Fibroblast of skin of back (primary cell): ENCODE measurements around the gene UPF1. TPM values are rescaled to one million over a fixed set of nuclear protein-coding genes. Genes with fewer than 3 reads are reported as not detected.

Experiments
- DNase-seq: peaks from one replicate; pipeline ENCODE4 v3.0.0-alpha.2; 2013
- polyA plus RNA-seq, 2 experiments: library from polyadenylated mRNA; unstranded; fragments of 120-200 nt; gene quantifications; one replicate each; pipeline ENCODE4 v1.2.1, GENCODE V29; 2013; ENCODE audit not compliant: insufficient read length in 2 of 2

UPF1 gene
- 43.6 TPM for polyA plus RNA-seq (2013, experiment 1 of 2; ENCODE audit: insufficient read length)
- polyA plus RNA-seq (2013, experiment 2 of 2; ENCODE audit: insufficient read length): 26.0 TPM

GRCh38 chr19:18831524-18832305 lies at the start of gene UPF1:
TSS of gene UPF1 (plus strand) at chr19:18831959. CDS start at chr19:18832210, 251 bp downstream.
- DNase-seq: peak; percentile 91

- DNase-seq: no peak
Observed at GRCh38 chr19:18782559-18783225, 49.1 kb upstream of the UPF1 start.

DNA sequence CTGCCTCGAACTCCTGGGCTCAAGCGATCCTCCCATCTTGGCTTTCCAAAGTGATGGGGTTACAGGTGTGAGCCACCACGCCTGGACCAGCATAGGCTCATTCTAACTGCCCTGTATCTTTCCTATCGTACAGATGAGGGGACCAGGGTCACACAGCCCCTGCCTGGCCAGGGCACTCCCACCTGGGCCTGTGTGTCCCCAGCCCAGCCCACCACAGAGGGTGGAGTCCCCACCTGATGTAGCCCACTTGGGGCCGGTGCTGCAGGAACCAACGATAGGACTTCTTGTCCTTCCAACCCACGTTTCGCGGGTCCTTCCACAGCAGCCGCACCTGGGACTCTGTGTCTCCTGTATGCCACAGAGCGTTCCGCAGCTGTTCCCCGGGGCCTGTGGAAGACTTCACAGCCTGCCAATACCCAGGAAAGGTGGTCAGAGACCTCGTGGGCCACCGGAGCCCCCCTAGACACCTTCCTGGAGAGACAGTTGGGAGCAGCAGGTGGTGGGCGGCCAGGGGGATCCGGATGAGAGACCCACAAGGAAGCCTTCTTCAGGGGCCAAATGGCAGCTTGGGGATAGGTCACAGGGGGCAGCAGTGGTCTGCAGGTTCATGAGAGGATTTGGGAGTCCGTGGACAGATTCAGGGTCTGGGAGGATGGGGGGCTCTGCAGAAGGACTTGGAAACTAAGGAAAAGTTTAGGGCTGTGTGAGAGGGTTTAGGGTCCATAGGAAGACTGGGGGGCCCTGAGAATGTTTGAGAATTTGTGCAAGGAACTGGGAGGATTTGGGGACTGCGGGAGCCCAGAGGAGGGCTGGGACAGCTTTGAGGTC lies 47.6 kb upstream of the UPF1 start:
- DNase-seq: no peak

DNA sequence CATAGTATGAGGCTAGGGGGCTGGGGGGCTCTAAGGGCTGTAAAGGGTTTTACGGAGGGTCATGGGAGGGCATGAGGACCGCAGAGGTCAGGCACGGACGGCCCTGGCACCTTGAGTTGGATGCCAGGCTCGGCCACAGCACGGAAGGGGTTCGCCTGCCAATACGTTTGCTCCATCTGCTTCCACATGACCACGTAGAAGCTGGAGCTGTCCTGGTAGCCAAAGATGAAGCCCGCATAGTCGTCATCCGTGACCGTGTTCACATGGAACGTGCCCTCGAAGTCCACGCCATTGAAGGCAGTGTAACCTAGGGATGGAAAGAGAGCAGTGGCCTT lies 47.0 kb upstream of the UPF1 start:
- no peak for DNase-seq

DNA sequence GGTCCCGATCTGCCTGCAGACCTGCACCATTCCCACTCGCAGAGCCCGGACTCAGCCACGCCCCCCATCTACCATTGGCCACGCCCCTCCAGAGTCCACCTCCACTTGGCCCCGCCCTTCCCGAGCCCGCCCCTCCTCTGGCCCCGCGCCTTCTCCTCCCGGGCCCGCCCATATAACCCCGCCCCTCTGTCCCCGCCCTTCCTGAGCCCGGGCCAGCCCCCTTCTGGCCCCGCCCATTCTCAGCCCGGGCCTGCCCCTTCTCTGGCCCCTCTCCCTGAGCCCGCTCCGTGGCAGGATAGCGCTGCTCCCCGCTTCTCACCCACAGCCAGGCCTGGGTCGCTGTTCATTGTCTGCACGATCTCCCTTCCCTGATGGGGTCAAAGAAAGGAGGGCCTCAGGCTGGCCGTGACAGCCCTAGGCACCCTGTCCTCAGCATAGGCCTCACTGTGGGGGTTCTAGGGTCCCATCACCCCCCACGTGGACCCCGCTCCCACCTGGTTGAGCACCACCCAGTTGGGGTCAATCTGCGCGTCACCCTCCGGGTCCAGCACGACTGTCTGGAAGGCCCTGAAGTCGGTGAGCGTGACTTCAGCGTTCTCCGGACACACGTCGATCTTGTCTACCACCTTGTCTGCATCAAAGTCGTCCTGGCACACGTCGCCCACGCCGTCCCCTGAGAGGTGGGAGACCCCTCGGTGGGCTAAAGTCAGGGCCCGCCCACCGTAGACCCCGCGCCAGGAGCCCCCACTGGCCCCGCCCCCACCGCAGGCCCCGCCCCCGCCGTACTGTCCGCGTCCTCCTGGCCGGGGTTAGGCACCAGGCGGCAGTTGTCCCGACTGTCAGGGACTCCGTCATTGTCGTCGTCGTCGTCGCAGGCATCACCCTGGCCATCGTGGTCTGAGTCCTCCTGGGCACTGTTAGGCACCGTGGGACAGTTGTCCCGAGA lies 46.3 kb upstream of the UPF1 start:
- DNase-seq: peak; percentile 57

- DNase-seq: no peak
Observed at GRCh38 chr19:18788529-18789421, 43.0 kb upstream of the UPF1 start.

DNA sequence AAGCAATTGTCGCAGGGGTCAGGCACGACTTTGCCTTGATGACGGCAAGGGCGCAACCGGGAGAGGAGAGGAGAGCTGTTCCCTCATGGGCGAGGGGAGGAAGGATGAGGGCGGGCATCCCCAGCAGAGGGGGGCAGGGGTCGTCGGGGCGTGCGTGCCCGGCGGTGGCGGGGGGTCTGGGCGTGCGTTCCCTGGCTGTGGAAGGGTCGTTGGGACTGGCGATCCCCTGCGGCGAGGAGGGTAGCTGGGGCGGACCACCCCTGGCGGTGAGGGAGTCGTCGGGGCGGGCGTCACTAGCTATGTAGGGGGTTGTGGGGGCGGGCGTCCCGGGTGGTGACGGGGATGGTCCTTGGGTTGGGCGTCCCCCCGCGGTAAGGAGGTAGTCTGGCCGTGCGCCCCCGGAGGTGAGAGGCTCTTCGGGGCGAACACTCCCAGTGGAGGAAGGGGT lies 42.3 kb upstream of the UPF1 start:
- DNase-seq: no peak

- peak; percentile 17 for DNase-seq
Observed at GRCh38 chr19:18789883-18790565, 41.7 kb upstream of the UPF1 start.

GRCh38 chr19:18790566-18791314 lies 41.0 kb upstream of the UPF1 start, which contains the start of gene COMP:
TSS of gene COMP (minus strand) at chr19:18791305. CDS start at chr19:18791269, 36 bp downstream.
- DNase-seq: no peak

DNA sequence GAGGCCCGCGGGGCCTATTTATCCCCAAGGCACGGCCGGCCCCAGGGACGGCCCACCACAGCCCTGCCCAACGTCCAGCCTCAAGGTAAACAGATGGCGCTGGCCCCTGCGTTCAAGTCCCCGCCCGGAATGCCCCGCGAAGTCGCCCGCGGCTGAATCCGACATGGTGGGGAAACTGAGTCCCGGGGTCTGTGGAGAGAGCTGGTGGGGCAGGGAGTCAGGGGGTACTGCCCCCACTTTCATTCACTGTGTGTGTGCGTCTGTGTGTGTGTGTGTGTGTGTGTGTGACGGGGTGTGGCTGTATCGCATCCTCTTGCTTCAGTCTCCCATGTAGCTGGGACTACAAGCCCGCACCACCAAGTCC lies 40.5 kb upstream of the UPF1 start:
- no peak for DNase-seq

DNA sequence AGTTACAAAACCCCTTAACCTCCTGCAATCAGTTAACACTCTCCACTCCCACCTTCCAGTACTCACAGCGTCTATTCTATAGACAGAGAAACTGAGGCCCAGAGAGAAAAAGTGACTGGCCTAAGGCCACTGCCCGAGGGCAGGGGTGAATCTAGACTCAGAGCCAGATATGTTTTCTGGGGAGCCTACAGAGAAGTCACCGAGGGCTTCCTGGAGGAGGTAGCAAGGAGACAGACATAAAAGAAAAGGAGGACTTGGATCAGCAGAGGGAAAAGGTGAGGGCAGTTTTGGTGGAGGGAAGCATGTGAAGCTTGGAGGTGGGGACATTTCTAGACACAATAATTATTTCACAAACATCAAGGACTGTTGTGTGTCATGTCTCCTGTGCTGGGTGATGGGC lies 39.1 kb upstream of the UPF1 start:
- no peak for DNase-seq

GRCh38 chr19:18793144-18794028 lies 38.4 kb upstream of the UPF1 start:
- no peak for DNase-seq

DNA sequence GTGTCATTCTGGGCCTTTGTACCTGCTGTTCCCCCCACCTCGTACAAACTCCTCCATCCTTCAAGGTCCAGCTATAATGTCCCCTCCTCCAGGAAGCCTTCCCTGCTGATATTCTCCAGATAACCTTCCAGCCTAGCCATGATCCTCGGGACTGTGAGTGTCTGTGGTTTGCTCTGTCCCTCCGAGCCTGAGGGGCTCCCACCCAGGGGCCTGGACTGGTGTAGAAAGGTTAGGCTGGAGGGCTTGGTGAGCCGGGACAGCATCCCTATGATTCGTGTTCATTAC lies 37.8 kb upstream of the UPF1 start:
- DNase-seq: no peak

- DNase-seq: no peak
Observed at GRCh38 chr19:18794692-18795091, 37.1 kb upstream of the UPF1 start.

DNA sequence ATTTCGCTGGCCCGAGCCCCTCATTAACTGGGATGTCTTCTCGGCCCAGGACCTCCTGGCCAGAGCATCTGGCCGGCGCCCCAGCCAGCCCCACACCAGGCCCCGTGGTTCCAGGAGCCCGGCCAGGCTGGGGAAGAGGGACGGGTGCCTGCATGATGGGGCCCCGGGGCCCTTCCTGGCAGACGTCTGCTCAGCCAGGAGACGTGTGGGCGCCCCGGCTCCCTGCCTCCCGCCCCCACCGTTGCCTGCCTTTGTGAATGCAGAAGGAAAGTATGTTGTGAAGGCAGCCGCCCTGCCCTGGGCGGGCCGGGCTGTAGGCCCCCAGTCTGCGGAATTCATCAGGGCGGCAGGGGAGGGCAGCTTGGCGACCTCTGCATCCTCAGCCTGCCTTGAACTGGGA lies 36.2 kb upstream of the UPF1 start:
- DNase-seq: peak; percentile 25

GRCh38 chr19:18796239-18796638 lies 35.5 kb upstream of the UPF1 start:
- DNase-seq: peak; percentile 33

DNA sequence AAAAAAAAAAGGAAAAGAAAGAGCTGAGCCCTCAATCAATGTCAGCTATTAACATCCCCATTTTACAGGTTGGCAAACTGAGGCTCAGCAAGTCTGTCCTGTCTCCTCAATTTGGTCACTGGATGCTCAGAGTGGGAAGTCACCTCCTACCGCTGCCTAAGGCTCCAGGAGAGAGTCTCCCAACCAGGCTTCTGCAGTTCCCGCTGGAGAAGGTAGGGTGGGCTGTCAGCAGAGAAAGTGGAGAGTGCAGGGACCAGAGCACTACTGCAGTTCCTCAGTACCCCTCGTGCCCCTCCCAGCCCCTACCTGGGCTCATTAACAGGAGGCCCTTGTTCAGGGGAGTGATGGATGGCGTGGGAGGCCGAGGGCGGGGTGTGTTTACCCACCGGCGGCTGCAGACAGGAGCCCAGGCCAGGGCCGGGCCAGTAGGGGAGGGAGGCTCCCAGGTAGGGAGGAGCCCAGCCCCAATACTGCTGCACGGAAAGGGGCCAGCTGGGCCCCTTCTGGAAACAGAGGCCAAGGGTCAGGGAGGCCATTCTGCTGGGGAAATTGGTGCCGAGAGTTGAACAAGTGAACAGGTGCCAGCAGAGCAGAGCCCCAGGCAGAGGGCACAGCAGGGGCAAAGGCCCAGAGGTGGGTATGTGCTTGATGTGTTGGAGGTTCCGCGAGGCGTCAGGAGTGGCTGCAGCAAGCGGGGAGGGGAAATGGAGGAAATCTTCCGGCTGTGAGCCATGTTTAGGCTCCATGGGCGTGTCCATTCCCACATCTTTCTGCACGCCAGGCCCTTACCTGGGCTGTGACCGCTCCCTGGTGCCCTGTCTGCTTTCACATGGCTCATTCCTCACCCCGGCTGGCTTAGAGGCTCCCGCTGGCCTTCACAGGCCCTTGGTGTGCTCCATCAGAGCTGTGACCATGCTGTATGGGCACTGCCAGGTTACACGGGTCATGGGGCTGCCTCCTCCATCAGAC lies 33.1 kb upstream of the UPF1 start:
- DNase-seq: no peak
